SK-N-SH (cell line): ENCODE measurements around the gene HSPG2. TPM values are rescaled to one million over a fixed set of nuclear protein-coding genes. Genes with fewer than 3 reads are reported as not detected.

ENCODE experiments used
- CTCF ChIA-PET: fragments of 300-600, 350-600 bp; formaldehyde crosslinking; extraction: SDS; loops from one replicate; lab custom pipeline; 2021; lab: Yijun Ruan, JAX
- POLR2A ChIA-PET: fragments of 350-600 bp; sonication (Branson Sonifier 250); formaldehyde crosslinking; extraction: SDS; loops from one replicate; lab custom pipeline; 2020; ENCODE audit warnings: antibody characterized with exemption, inconsistent platforms; lab: Yijun Ruan, JAX
- DNase-seq: peaks from one replicate; pipeline ENCODE4 v3.0.0; 2012
- H2AFZ ChIP-seq: fragments of 200-600 bp; sonication (generic); 2 replicates; pipeline ENCODE4 v1.8.1; 2016; ENCODE audit warnings: antibody characterized with exemption, mild to moderate bottlenecking, low read depth
- H3F3A ChIP-seq: fragments of 200-600 bp; sonication (generic); replicated peaks from 2 replicates; pipeline ENCODE3; 2016; ENCODE audit warnings: antibody characterized with exemption, mild to moderate bottlenecking; ENCODE audit not compliant: insufficient read depth
- H3K27ac ChIP-seq, 2 experiments: fragments of 200-500 bp in 1 of 2; fragments of 200-600 bp in 1 of 2; sonication (Bioruptor generic) in 1 of 2; sonication (generic), shearing (Covaris generic) in 1 of 2; 2 replicates each; pipeline versions ENCODE4 v1.5.1 to v1.6.1; 2014 to 2016; ENCODE audit warnings: low read depth in 2 of 2, inconsistent platforms in 1 of 2, low read length in 1 of 2, mild to moderate bottlenecking in 1 of 2, mixed read lengths in 1 of 2
- H3K27me3 ChIP-seq: fragments of 200-600 bp; sonication (generic), shearing (Covaris generic); 2 replicates; pipeline ENCODE4 v1.6.1; 2016; ENCODE audit warnings: mixed run types; ENCODE audit not compliant: insufficient read depth
- H3K36me3 ChIP-seq, 2 experiments: fragments of 200-500 bp in 1 of 2; fragments of 200-600 bp in 1 of 2; sonication (Bioruptor generic) in 1 of 2; sonication (generic) in 1 of 2; replicated peaks in 1 of 2; 2 replicates each; pipeline versions ENCODE3 to v1.5.1; 2014 to 2016; ENCODE audit warnings: low read length in 1 of 2, mild to moderate bottlenecking in 1 of 2; ENCODE audit not compliant: insufficient read depth in 2 of 2, control insufficient read depth in 1 of 2
- H3K4me1 ChIP-seq, 2 experiments: fragments of 200-500 bp in 1 of 2; fragments of 200-600 bp in 1 of 2; sonication (Bioruptor generic) in 1 of 2; sonication (generic), shearing (Covaris generic) in 1 of 2; 2 replicates each; pipeline versions ENCODE4 v1.5.1 to v1.6.1; 2014 to 2016; ENCODE audit warnings: low read depth in 1 of 2, low read length in 1 of 2, mixed run types in 1 of 2; ENCODE audit not compliant: insufficient read depth in 2 of 2, control insufficient read depth in 1 of 2
- H3K4me2 ChIP-seq: fragments of 200-600 bp; sonication (generic), shearing (Covaris generic); 2 replicates; pipeline ENCODE4 v1.6.1; 2017; ENCODE audit warnings: mixed run types
- H3K4me3 ChIP-seq, 2 experiments: fragments of 200-500 bp in 1 of 2; fragments of 200-600 bp in 1 of 2; sonication (Bioruptor generic) in 1 of 2; sonication (generic), shearing (Covaris generic) in 1 of 2; 2 replicates each; pipeline versions ENCODE4 v1.5.1 to v1.8.1; 2014 to 2016; ENCODE audit warnings: low read depth in 2 of 2, inconsistent platforms in 1 of 2, low read length in 1 of 2, mild to moderate bottlenecking in 1 of 2, mixed read lengths in 1 of 2, moderate library complexity in 1 of 2
- H3K79me2 ChIP-seq: fragments of 200-600 bp; sonication (generic); 2 replicates; pipeline ENCODE4 v1.8.1; 2017; ENCODE audit warnings: mild to moderate bottlenecking; ENCODE audit not compliant: insufficient read depth
- H3K9ac ChIP-seq: fragments of 200-600 bp; sonication (generic); 2 replicates; pipeline ENCODE4 v1.6.1; 2017; ENCODE audit warnings: mixed run types
- H3K9me2 ChIP-seq: fragments of 200-600 bp; sonication (generic); 2 replicates; pipeline ENCODE4 v1.6.1; 2017; ENCODE audit warnings: mixed run types
- H3K9me3 ChIP-seq: fragments of 200-600 bp; sonication (generic); 2 replicates; pipeline ENCODE4 v1.6.1; 2017; ENCODE audit warnings: mixed run types, mild to moderate bottlenecking, moderate library complexity
- H4K20me1 ChIP-seq: fragments of 200-600 bp; sonication (generic); 2 replicates; pipeline ENCODE4 v1.6.1; 2017; ENCODE audit warnings: mild to moderate bottlenecking, mixed run types; ENCODE audit not compliant: insufficient read depth
- CHD2 ChIP-seq: fragments of 150-350 bp; IDR thresholded peaks from 2 replicates; pipeline ENCODE4 v1.6.1; 2018; ENCODE audit warnings: low read length; ENCODE audit not compliant: partially characterized antibody
- ELF1 ChIP-seq: IDR thresholded peaks from 2 replicates; pipeline ENCODE4 v1.4.0; 2012
- EP300 ChIP-seq, 2 experiments: IDR thresholded peaks; 2 replicates each; pipeline versions ENCODE4 v1.4.0 to v1.6.1; 2012; ENCODE audit warnings: borderline replicate concordance in 1 of 2, low read depth in 1 of 2, low read length in 1 of 2
- EZH2phosphoT487 ChIP-seq: fragments of 200-600 bp; sonication (generic); IDR thresholded peaks from 2 replicates; pipeline ENCODE4 v1.6.1; 2017; ENCODE audit warnings: low read depth, mixed run types, mild to moderate bottlenecking, antibody characterized with exemption, moderate library complexity, borderline replicate concordance
- FOXM1 ChIP-seq: IDR thresholded peaks from 2 replicates; pipeline ENCODE4 v1.4.0; 2012; ENCODE audit warnings: low read depth, mild to moderate bottlenecking
- GABPA ChIP-seq: IDR thresholded peaks from 2 replicates; pipeline ENCODE4 v1.4.0; 2012; ENCODE audit warnings: low read depth, mild to moderate bottlenecking
- JUND ChIP-seq: IDR thresholded peaks from 2 replicates; pipeline ENCODE4 v1.4.0; 2012
- MEF2A ChIP-seq: IDR thresholded peaks from 2 replicates; pipeline ENCODE4 v1.4.0; 2012; ENCODE audit warnings: low read depth, borderline replicate concordance
- MXI1 ChIP-seq: IDR thresholded peaks from 2 replicates; pipeline ENCODE4 v1.6.1; 2012; ENCODE audit warnings: mild to moderate bottlenecking, low read depth, low read length, improper control_type of control experiment
- NFIC ChIP-seq: IDR thresholded peaks from 2 replicates; pipeline ENCODE4 v1.4.0; 2012; ENCODE audit warnings: borderline replicate concordance
- NRF1 ChIP-seq: IDR thresholded peaks from 2 replicates; pipeline ENCODE4 v1.6.1; 2012; ENCODE audit warnings: low read depth, mild to moderate bottlenecking, low read length
- RCOR1 ChIP-seq: fragments of 150-350 bp; IDR thresholded peaks from 2 replicates; pipeline ENCODE4 v1.6.1; 2017; ENCODE audit warnings: antibody characterized with exemption, low read length
- TAF1 ChIP-seq: IDR thresholded peaks from 2 replicates; pipeline ENCODE4 v1.6.1; 2012; ENCODE audit warnings: low read depth, mild to moderate bottlenecking, low read length, moderate library complexity, borderline replicate concordance
- TCF12 ChIP-seq: IDR thresholded peaks from 2 replicates; pipeline ENCODE4 v1.4.0; 2012
- USF2 ChIP-seq: fragments of 150-350 bp; IDR thresholded peaks from 2 replicates; pipeline ENCODE4 v1.6.1; 2017; ENCODE audit warnings: antibody characterized with exemption, low read length, low read depth, borderline replicate concordance
- WGBS: methylation state at CpG from one replicate; pipeline ENCODE4 v1.1.6; 2017; ENCODE audit warnings: low lambda C conversion rate; 5-methylcytosine and 5-hydroxymethylcytosine counted together
- polyA plus RNA-seq, 3 experiments: library from polyadenylated mRNA; depleted of rRNA; stranded (reverse); fragments of >200 nt; gene quantifications; 2 replicates each; pipeline ENCODE4 v1.2.3, GENCODE V29; 2012
- TF ChIP-seq, protein P1 (sequence below): IDR thresholded peaks from 2 replicates; pipeline ENCODE4; 2012
- TF ChIP-seq, protein P2 (sequence below): IDR thresholded peaks from 2 replicates; pipeline ENCODE4 v1.4.0; 2012; ENCODE audit warnings: low read depth
- TF ChIP-seq, protein P3 (sequence below): IDR thresholded peaks from 2 replicates; pipeline ENCODE4 v1.6.1; 2012; ENCODE audit warnings: mild to moderate bottlenecking, low read depth, low read length, moderate library complexity

HSPG2 gene
- polyA plus RNA-seq, 1 of the 3 experiments (the other 2 are of a cell fraction): 28.9 TPM

GRCh38 chr1:21822349-21822748 lies 114.8 kb downstream of the HSPG2 start:
- H4K20me1 ChIP-seq: no peaks in the 10 kb centered on the region
- H3K4me2 ChIP-seq: no peak overlapping the region
- H3F3A ChIP-seq: peaks cover 6% of the 10 kb centered on the region
- no peak overlapping the region for H3K4me3 ChIP-seq
- H3K9ac ChIP-seq: no peak overlapping the region
- TF ChIP-seq FOXM1: no peak
- no peaks in the 10 kb centered on the region for H3K79me2 ChIP-seq
- H3K9me3 ChIP-seq: no peaks in the 10 kb centered on the region
- CTCF ChIA-PET: interaction anchor here (1.4 kb wide), 1 partner anchor 8 kb away, joined by 5 read pairs; no protein-coding TSS in a partner anchor
- no peaks in the 10 kb centered on the region for H3K27me3 ChIP-seq
- DNase-seq: peak; percentile 66
- H3K27ac ChIP-seq: no peak overlapping the region
- WGBS: 75% methylated on average over 2 of the region's 9 CpGs
- H2AFZ ChIP-seq: no peak overlapping the region
- POLR2A ChIA-PET: no interaction called here
- no peaks in the 10 kb centered on the region for H3K4me1 ChIP-seq
- no peaks in the 10 kb centered on the region for H3K9me2 ChIP-seq
- peaks cover 9 to 23% of the 10 kb centered on the region in 2 experiments for H3K36me3 ChIP-seq

DNA sequence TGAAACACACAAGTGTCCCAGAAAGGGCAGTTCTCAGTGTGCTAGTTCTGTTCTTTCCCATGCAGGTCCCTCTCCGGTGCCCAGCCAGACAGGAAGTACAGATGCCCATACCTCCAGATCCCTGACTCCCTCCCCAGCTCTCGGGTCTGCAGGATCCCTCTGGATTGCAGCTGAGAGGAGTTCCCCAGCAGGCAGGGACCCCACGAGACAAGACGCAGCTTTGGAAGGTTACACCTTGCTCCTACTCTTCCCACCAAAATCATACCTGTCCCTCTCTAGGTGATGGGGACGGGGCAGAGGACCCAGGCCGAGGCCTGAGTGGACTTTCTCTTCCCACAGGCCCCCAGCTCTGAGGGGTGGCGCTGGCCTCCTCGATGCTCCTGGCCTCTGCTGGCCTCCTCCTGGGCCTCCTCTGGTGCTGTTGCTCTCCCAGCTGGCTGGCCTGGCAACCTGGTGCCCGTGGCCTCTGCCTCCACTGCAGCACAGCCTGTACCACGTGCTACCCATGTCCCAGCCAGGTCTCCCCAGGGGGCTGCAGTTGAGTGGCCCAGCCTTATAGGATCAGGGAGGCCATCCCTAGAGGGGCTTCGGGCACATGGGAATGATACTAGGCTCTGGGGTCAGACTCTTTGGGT lies 115.6 kb downstream of the HSPG2 start:
- no peaks in the 10 kb centered on the region for H3K9me3 ChIP-seq

More for the DNA sequence above, 115.6 kb downstream of the HSPG2 start:
- no peaks in the 10 kb centered on the region for H4K20me1 ChIP-seq
- WGBS: 88% methylated on average over 8 of the region's 11 CpGs
- no peak overlapping the region for H3K4me3 ChIP-seq
- H3K4me1 ChIP-seq: no peaks in the 10 kb centered on the region
- H3K79me2 ChIP-seq: no peaks in the 10 kb centered on the region
- POLR2A ChIA-PET: no interaction called here
- CTCF ChIA-PET: no interaction called here
- TF ChIP-seq GABPA: no peak
- TF ChIP-seq, protein P1, sequence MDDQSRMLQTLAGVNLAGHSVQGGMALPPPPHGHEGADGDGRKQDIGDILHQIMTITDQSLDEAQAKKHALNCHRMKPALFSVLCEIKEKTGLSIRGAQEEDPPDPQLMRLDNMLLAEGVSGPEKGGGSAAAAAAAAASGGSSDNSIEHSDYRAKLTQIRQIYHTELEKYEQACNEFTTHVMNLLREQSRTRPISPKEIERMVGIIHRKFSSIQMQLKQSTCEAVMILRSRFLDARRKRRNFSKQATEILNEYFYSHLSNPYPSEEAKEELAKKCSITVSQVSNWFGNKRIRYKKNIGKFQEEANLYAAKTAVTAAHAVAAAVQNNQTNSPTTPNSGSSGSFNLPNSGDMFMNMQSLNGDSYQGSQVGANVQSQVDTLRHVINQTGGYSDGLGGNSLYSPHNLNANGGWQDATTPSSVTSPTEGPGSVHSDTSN: no peak
- no peak for TF ChIP-seq JUND
- TF ChIP-seq TCF12: no peak
- TF ChIP-seq MEF2A: no peak
- TF ChIP-seq NRF1: no peak
- no peak for TF ChIP-seq TAF1
- no peak for TF ChIP-seq NFIC
- TF ChIP-seq, protein P2, sequence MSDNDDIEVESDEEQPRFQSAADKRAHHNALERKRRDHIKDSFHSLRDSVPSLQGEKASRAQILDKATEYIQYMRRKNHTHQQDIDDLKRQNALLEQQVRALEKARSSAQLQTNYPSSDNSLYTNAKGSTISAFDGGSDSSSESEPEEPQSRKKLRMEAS: no peak
- TF ChIP-seq CHD2: no peak
- no peak for TF ChIP-seq USF2
- TF ChIP-seq RCOR1: no peak
- TF ChIP-seq MXI1: no peak
- TF ChIP-seq ELF1: no peak
- TF ChIP-seq EP300 (IDR thresholded peaks at IDR 0.05; ENCODE audit: borderline replicate concordance in 1 of 2, low read depth in 1 of 2, low read length in 1 of 2): no peak
- no peak for TF ChIP-seq EZH2phosphoT487
- TF ChIP-seq, protein P3, sequence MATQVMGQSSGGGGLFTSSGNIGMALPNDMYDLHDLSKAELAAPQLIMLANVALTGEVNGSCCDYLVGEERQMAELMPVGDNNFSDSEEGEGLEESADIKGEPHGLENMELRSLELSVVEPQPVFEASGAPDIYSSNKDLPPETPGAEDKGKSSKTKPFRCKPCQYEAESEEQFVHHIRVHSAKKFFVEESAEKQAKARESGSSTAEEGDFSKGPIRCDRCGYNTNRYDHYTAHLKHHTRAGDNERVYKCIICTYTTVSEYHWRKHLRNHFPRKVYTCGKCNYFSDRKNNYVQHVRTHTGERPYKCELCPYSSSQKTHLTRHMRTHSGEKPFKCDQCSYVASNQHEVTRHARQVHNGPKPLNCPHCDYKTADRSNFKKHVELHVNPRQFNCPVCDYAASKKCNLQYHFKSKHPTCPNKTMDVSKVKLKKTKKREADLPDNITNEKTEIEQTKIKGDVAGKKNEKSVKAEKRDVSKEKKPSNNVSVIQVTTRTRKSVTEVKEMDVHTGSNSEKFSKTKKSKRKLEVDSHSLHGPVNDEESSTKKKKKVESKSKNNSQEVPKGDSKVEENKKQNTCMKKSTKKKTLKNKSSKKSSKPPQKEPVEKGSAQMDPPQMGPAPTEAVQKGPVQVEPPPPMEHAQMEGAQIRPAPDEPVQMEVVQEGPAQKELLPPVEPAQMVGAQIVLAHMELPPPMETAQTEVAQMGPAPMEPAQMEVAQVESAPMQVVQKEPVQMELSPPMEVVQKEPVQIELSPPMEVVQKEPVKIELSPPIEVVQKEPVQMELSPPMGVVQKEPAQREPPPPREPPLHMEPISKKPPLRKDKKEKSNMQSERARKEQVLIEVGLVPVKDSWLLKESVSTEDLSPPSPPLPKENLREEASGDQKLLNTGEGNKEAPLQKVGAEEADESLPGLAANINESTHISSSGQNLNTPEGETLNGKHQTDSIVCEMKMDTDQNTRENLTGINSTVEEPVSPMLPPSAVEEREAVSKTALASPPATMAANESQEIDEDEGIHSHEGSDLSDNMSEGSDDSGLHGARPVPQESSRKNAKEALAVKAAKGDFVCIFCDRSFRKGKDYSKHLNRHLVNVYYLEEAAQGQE: no peak
- H3K36me3 ChIP-seq: peaks cover 3 to 21% of the 10 kb centered on the region in 2 experiments
- no peak overlapping the region for H2AFZ ChIP-seq
- H3K27me3 ChIP-seq: no peaks in the 10 kb centered on the region
- no peak overlapping the region for H3K4me2 ChIP-seq
- H3K9me2 ChIP-seq: no peaks in the 10 kb centered on the region
- DNase-seq: peak; percentile 25
- H3F3A ChIP-seq: peaks cover 13% of the 10 kb centered on the region
- H3K27ac ChIP-seq: no peak overlapping the region
- no peak overlapping the region for H3K9ac ChIP-seq
